K562 (cell line): ENCODE data around the gene CISD2. TPM values are rescaled to one million over a fixed set of nuclear protein-coding genes. Genes with fewer than 3 reads are reported as not detected.

ENCODE experiments used
- BRD9 ChIP-seq: fragments of 450-650 bp; IDR thresholded peaks from 2 replicates; pipeline ENCODE4 v1.6.1; 2018; ENCODE audit warnings: low read depth; ENCODE audit not compliant: partially characterized antibody
- CBFA2T3 ChIP-seq: fragments of 450-650 bp; IDR thresholded peaks from 2 replicates; pipeline ENCODE4 v1.6.1; 2017
- CEBPG ChIP-seq, 3 experiments: fragments of 200-800 bp in 1 of 3; sonication (Bioruptor generic) in 1 of 3; sonication (generic) in 1 of 3; formaldehyde crosslinking in 1 of 3; IDR thresholded peaks in 2 of 3; conservative IDR thresholded peaks in 1 of 3; 2 replicates each; pipeline versions ENCODE4 v1.6.1 to v1.8.0; 2016 to 2022; ENCODE audit warnings: missing compliant biosample characterization in 2 of 3, missing genetic modification characterization in 2 of 3, mild to moderate bottlenecking in 1 of 3, missing genetic modification reagents in 1 of 3
- CXXC5 ChIP-seq: fragments of 250-450 bp; sonication (Bioruptor Pico); IDR thresholded peaks from 2 replicates; pipeline ENCODE4 v1.8.0; 2022; ENCODE audit warnings: inconsistent platforms, mild to moderate bottlenecking, moderate library complexity
- KHSRP ChIP-seq: fragments of 450-650 bp; IDR thresholded peaks from 2 replicates; pipeline ENCODE4 v1.6.1; 2017
- MAFF ChIP-seq: IDR thresholded peaks from 2 replicates; pipeline ENCODE4 v1.6.1; 2012; ENCODE audit warnings: low read length, improper control_type of control experiment
- MED1 ChIP-seq: sonication (generic); formaldehyde crosslinking; IDR thresholded peaks from 2 replicates; pipeline ENCODE4 v1.8.1; 2023; ENCODE audit warnings: missing genetic modification reagents, borderline replicate concordance
- MLLT1 ChIP-seq, 2 experiments: fragments of 450-650 bp; IDR thresholded peaks; 2 replicates each; pipeline ENCODE4 v1.6.1; 2016
- NCOA1 ChIP-seq: fragments of 450-650 bp; IDR thresholded peaks from 2 replicates; pipeline ENCODE4 v1.6.1; 2016; ENCODE audit warnings: low read depth
- NFE2 ChIP-seq: IDR thresholded peaks from 2 replicates; pipeline ENCODE4 v1.6.1; 2014; ENCODE audit warnings: antibody characterized with exemption, low read depth
- RFX7 ChIP-seq: fragments of 250-450 bp; sonication (Bioruptor Pico); IDR thresholded peaks from 2 replicates; pipeline ENCODE4 v1.5.1; 2021; ENCODE audit warnings: mild to moderate bottlenecking
- RNF2 ChIP-seq: sonication (generic); IDR thresholded peaks from 2 replicates; pipeline ENCODE4 v1.6.1; 2016
- SMARCB1 ChIP-seq: IDR thresholded peaks from 2 replicates; pipeline ENCODE4 v1.6.1; 2011; ENCODE audit warnings: improper control_type of control experiment, low read depth; ENCODE audit not compliant: insufficient read length
- SNRNP70 ChIP-seq: fragments of 200-400 bp; formaldehyde crosslinking; optimal IDR thresholded peaks from 2 replicates; pipeline ENCODE3; 2017; ENCODE audit warnings: low read depth, low read length
- SP1 ChIP-seq: sonication (generic); formaldehyde crosslinking; IDR thresholded peaks from 2 replicates; pipeline ENCODE4 v1.8.1; 2022; ENCODE audit warnings: mild to moderate bottlenecking, missing genetic modification reagents
- TAF9B ChIP-seq: fragments of 450-650 bp; IDR thresholded peaks from 2 replicates; pipeline ENCODE4 v1.6.1; 2018; ENCODE audit warnings: mild to moderate bottlenecking; ENCODE audit not compliant: partially characterized antibody
- TCF15 ChIP-seq: fragments of 250-450 bp; sonication (Bioruptor Pico); IDR thresholded peaks from 2 replicates; pipeline ENCODE4 v1.8.0; 2022; ENCODE audit warnings: moderate library complexity, mild to moderate bottlenecking, inconsistent platforms
- TOE1 ChIP-seq, 2 experiments: fragments of 450-650 bp in 1 of 2; sonication (generic) in 1 of 2; formaldehyde crosslinking in 1 of 2; IDR thresholded peaks; 2 replicates each; pipeline versions ENCODE4 v1.7.1 to v1.8.0; 2016 to 2022; ENCODE audit warnings: borderline replicate concordance in 2 of 2, mild to moderate bottlenecking in 2 of 2, antibody characterized with exemption in 1 of 2, inconsistent platforms in 1 of 2, low read depth in 1 of 2, missing genetic modification reagents in 1 of 2, moderate library complexity in 1 of 2
- ZNF316 ChIP-seq: fragments of 450-650 bp; IDR thresholded peaks from 2 replicates; pipeline ENCODE4 v1.6.1; 2016
- ZNF695 ChIP-seq: fragments of 450-650 bp; formaldehyde crosslinking; IDR thresholded peaks from 2 replicates; pipeline ENCODE4 v1.4.0; 2020; ENCODE audit warnings: mild to moderate bottlenecking, moderate library complexity
- ZNF76 ChIP-seq: fragments of 250-450 bp; sonication (Bioruptor Pico); IDR thresholded peaks from 2 replicates; pipeline ENCODE4 v1.4.0; 2020; ENCODE audit warnings: mild to moderate bottlenecking, moderate library complexity, borderline replicate concordance
- polyA plus RNA-seq, 8 experiments: library from polyadenylated mRNA; depleted of rRNA in 4 of 8; stranded (reverse) in 5 of 8; unstranded in 3 of 8; fragments of >200 nt; fragmentation: Nextera tagmentation in 2 of 8; fragmentation: Illumina TruSeq in 1 of 8; extraction: Ambion mirVana in 2 of 8; extraction: Trizol in 1 of 8; gene quantifications; 2 replicates each; pipeline versions ENCODE4 v1.2.1 to v1.2.3, GENCODE V29; 2011 to 2014; ENCODE audit warnings: inconsistent platforms in 1 of 8, missing spikeins in 1 of 8
- total RNA-seq, 7 experiments: library from RNA; depleted of rRNA in 6 of 7; stranded (reverse); fragments of >200 nt in 6 of 7; fragmentation: Illumina TruSeq in 2 of 7; extraction: Trizol in 2 of 7; gene quantifications; 2 replicates each; pipeline versions ENCODE4 v1.2.1 to v1.2.3, GENCODE V29; 2011 to 2021; ENCODE audit warnings: low replicate concordance in 1 of 7
- TF ChIP-seq, protein P1 (sequence below): sonication (generic); formaldehyde crosslinking; IDR thresholded peaks from 2 replicates; pipeline ENCODE4 v1.8.1; 2023; ENCODE audit warnings: mild to moderate bottlenecking, missing genetic modification reagents, moderate library complexity
- TF ChIP-seq, protein P2 (sequence below): IDR thresholded peaks from 3 replicates; pipeline ENCODE4 v1.6.1; 2011; ENCODE audit warnings: borderline replicate concordance, mild to moderate bottlenecking; ENCODE audit not compliant: insufficient read length, insufficient read depth
- TF ChIP-seq, protein P3 (sequence below): fragments of 450-650 bp; formaldehyde crosslinking; IDR thresholded peaks from 2 replicates; pipeline ENCODE4 v1.4.0; 2022; ENCODE audit warnings: mild to moderate bottlenecking, moderate library complexity

The CISD2 gene
- total and polyA plus RNA-seq, 9 of the 15 experiments (the other 6 are each of a cell fraction or from before 2014, with no cell fraction given), result 37.8 to 91.4 (median 59.8) TPM

DNA sequence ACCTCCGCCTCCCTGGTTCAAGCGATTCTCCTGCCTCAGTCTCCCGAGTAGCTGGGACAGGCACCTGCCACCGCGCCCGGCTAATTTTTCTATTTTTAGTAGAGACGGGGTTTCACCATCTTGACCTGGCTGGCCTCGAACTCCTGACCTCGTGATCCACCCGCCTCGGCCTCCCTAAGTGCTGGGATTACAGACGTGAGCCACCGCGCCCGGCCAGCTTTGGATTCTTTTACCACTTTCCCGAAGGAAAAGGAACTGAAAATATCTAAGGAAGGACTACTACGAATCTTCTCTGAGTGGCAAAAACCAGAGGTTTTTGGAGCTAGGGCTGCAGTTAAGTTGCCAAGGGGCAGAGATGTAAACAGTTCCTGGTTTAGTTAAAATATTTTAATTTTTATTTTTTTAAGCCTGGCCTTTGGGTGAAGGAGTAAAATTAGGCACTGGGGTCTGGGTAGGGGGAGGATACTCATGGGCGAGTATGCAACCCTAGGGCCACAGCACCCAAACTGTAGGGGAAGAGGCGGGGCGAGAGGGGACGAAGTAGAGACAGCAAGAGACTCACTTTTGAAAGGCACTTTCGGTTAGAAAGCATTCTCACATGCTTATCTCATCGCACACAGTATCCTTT is 525 bp upstream of the CISD2 start (continued):
- TF ChIP-seq SNRNP70 (no peak), KHSRP (no peak), NFE2 (no peak), CEBPG (CRISPR knock-in tag; IDR thresholded peaks at IDR 0.05) (no peak; the same call in 1 of the 2 replicates), CEBPG (tag; conservative IDR thresholded peaks at IDR 0.05 in 1 of 2, IDR thresholded peaks at IDR 0.05 in 1 of 2) (0 out of 4 replicates have a peak, but pooled peaks of 1 of the 2 experiments have one; percentile 18), TOE1 (IDR thresholded peaks at IDR 0.05; ENCODE audit: borderline replicate concordance) (0 out of 2 replicates have a peak, but pooled peaks have one; percentile 37), TOE1 (CRISPR knock-in tag; IDR thresholded peaks at IDR 0.05; ENCODE audit: borderline replicate concordance, low read depth) (no peak), ZNF316 (no peak), CBFA2T3 (peak; percentile 39; the same call in 1 of the 2 replicates), MAFF (no peak), TAF9B (peak; percentile 2), RFX7 (CRISPR knock-in tag) (no peak), BRD9 (peak; percentile 49), SMARCB1 (no peak), MED1 (no peak), ZNF76 (CRISPR knock-in tag) (no peak), NCOA1 (0 out of 2 replicates have a peak, but pooled peaks have one; percentile 10), RNF2 (no peak), MLLT1 (IDR thresholded peaks at IDR 0.05) (peak in 1 of 2 experiments; percentile 67; a peak in 2 of 4 replicates), ZNF695 (CRISPR knock-in tag) (no peak), TCF15 (CRISPR knock-in tag) (no peak), CXXC5 (CRISPR knock-in tag) (no peak), SP1 (CRISPR knock-in tag) (no peak)
- TF ChIP-seq, protein P1, sequence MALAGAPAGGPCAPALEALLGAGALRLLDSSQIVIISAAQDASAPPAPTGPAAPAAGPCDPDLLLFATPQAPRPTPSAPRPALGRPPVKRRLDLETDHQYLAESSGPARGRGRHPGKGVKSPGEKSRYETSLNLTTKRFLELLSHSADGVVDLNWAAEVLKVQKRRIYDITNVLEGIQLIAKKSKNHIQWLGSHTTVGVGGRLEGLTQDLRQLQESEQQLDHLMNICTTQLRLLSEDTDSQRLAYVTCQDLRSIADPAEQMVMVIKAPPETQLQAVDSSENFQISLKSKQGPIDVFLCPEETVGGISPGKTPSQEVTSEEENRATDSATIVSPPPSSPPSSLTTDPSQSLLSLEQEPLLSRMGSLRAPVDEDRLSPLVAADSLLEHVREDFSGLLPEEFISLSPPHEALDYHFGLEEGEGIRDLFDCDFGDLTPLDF (CRISPR knock-in tag), result no peak
- TF ChIP-seq, protein P2, sequence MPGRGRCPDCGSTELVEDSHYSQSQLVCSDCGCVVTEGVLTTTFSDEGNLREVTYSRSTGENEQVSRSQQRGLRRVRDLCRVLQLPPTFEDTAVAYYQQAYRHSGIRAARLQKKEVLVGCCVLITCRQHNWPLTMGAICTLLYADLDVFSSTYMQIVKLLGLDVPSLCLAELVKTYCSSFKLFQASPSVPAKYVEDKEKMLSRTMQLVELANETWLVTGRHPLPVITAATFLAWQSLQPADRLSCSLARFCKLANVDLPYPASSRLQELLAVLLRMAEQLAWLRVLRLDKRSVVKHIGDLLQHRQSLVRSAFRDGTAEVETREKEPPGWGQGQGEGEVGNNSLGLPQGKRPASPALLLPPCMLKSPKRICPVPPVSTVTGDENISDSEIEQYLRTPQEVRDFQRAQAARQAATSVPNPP, result no peak
- TF ChIP-seq, protein P3, sequence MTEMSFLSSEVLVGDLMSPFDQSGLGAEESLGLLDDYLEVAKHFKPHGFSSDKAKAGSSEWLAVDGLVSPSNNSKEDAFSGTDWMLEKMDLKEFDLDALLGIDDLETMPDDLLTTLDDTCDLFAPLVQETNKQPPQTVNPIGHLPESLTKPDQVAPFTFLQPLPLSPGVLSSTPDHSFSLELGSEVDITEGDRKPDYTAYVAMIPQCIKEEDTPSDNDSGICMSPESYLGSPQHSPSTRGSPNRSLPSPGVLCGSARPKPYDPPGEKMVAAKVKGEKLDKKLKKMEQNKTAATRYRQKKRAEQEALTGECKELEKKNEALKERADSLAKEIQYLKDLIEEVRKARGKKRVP, result no peak
